Lung (tissue), 12 donors: ENCODE data around the gene NTM. TPM values are rescaled to one million over a fixed set of nuclear protein-coding genes. Genes with fewer than 3 reads are reported as not detected.

Experiments
- ATAC-seq: fragments of 200-7000 bp; cut with Tn5 transposase; one replicate; pipeline ENCODE4 v1.9.1; 2020; ENCODE audit warnings: moderate number of reproducible peaks; ENCODE audit not compliant: insufficient read depth, low FRiP score
- DNase-seq, 3 donors: peaks; one replicate each; pipeline ENCODE4 v3.0.0-alpha.2; 2013 to 2017
- H3K27ac ChIP-seq, 2 donors: one replicate each; pipeline ENCODE4 v1.5.1; 2013; ENCODE audit warnings: mild to moderate bottlenecking in 2 of 2, moderate library complexity in 2 of 2, control low read depth in 1 of 2, inconsistent platforms in 1 of 2, low read depth in 1 of 2, low read length in 1 of 2
- H3K27me3 ChIP-seq, 3 donors: one replicate each; pipeline ENCODE4 v1.5.1; 2013; ENCODE audit warnings: low read length in 2 of 3; ENCODE audit not compliant: control insufficient read depth in 3 of 3, insufficient read depth in 3 of 3
- H3K36me3 ChIP-seq, 4 donors: one replicate each; pipeline ENCODE4 v1.5.1; 2013; ENCODE audit warnings: low read length in 4 of 4, mild to moderate bottlenecking in 1 of 4, moderate library complexity in 1 of 4; ENCODE audit not compliant: control insufficient read depth in 4 of 4, insufficient read depth in 4 of 4
- H3K4me1 ChIP-seq, 5 donors: one replicate each; pipeline ENCODE4 v1.5.1; 2013; ENCODE audit warnings: low read length in 5 of 5, mild to moderate bottlenecking in 2 of 5, moderate library complexity in 1 of 5; ENCODE audit not compliant: control insufficient read depth in 5 of 5, insufficient read depth in 5 of 5
- H3K4me3 ChIP-seq: one replicate; pipeline ENCODE4 v1.5.1; 2013; ENCODE audit warnings: mild to moderate bottlenecking, control low read depth, moderate library complexity
- H3K9ac ChIP-seq, 2 donors: one replicate each; pipeline ENCODE4 v1.5.1; 2013; ENCODE audit warnings: low read length in 2 of 2, control low read depth in 1 of 2; ENCODE audit not compliant: insufficient read depth in 1 of 2
- H3K9me3 ChIP-seq, 4 donors: one replicate each; pipeline ENCODE4 v1.5.1; 2013; ENCODE audit warnings: low read length in 3 of 4, mild to moderate bottlenecking in 1 of 4, moderate library complexity in 1 of 4; ENCODE audit not compliant: control insufficient read depth in 4 of 4, insufficient read depth in 3 of 4
- WGBS, 2 donors: extraction: QIAGEN DNeasy Blood & Tissue Kit; methylation state at CpG; one replicate each; pipeline ENCODE4 v1.1.7; 2013; 5-methylcytosine and 5-hydroxymethylcytosine counted together
- polyA plus RNA-seq, 2 donors: library from polyadenylated mRNA; stranded (reverse); fragments of 200-250 nt; gene quantifications; one replicate each; pipeline ENCODE4 v1.2.1, GENCODE V29; 2013
- total RNA-seq, 2 donors: library from RNA; depleted of rRNA in 1 of 2; stranded (reverse); fragments of >200 nt in 1 of 2; gene quantifications; one replicate each; pipeline ENCODE4 v1.2.1, GENCODE V29; 2014 to 2021
- TF ChIP-seq, protein P1 (sequence below): IDR thresholded peaks from 2 replicates; pipeline ENCODE4 v1.5.1; 2012; ENCODE audit warnings: mild to moderate bottlenecking; ENCODE audit errors: control extremely low read depth, extremely low read depth
- donor health status: control.
- donor health status: control.
- donor health status: Bipolar disorder and iron deficiency.
- donor health status: healthy.
- donor health status: DM: yes; HTN: yes; CAD: no.

The NTM gene
- total and polyA plus RNA-seq, 4 donors = 0.39 to 30.9 (median 7.2) TPM

DNA sequence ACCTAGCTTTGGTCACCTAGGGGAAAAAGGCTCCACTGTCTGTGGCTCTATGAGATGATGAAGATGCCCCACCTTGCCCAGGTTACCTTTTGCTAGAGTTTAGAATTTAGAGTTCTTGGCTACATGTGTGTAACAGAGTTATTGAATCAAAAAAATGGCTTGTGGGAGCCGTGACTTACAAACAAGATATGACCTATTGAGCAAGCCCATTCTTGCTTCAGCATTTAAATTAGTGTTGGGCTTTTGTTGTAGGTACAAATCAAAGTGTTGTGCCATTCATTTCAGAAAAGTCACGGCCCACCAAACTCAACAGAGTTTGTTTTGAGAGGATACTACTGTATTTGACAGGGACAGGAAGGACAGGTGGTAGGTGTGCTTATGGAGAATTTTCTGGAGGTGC is 768.8 kb downstream of the NTM start:
- TF ChIP-seq, protein P1, sequence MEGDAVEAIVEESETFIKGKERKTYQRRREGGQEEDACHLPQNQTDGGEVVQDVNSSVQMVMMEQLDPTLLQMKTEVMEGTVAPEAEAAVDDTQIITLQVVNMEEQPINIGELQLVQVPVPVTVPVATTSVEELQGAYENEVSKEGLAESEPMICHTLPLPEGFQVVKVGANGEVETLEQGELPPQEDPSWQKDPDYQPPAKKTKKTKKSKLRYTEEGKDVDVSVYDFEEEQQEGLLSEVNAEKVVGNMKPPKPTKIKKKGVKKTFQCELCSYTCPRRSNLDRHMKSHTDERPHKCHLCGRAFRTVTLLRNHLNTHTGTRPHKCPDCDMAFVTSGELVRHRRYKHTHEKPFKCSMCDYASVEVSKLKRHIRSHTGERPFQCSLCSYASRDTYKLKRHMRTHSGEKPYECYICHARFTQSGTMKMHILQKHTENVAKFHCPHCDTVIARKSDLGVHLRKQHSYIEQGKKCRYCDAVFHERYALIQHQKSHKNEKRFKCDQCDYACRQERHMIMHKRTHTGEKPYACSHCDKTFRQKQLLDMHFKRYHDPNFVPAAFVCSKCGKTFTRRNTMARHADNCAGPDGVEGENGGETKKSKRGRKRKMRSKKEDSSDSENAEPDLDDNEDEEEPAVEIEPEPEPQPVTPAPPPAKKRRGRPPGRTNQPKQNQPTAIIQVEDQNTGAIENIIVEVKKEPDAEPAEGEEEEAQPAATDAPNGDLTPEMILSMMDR = no peak
- Histone ChIP-seq H3K36me3 (no peaks in the 10 kb centered on the region), H3K4me1 (peaks cover 0 to 4% (median 0%) of the 10 kb centered on the region in 5 donors), H3K4me3 (no peak overlapping the region), H3K9me3 (peaks cover 0 to 4% (median 0%) of the 10 kb centered on the region in 4 donors), H3K27ac (no peak overlapping the region), H3K9ac (no peak overlapping the region), H3K27me3 (no peaks in the 10 kb centered on the region)
- ATAC-seq (no peak), DNase-seq (no peak)
- 76 to 89% methylated on average over 2 of the region's 2 CpGs for WGBS, 2 donors

DNA sequence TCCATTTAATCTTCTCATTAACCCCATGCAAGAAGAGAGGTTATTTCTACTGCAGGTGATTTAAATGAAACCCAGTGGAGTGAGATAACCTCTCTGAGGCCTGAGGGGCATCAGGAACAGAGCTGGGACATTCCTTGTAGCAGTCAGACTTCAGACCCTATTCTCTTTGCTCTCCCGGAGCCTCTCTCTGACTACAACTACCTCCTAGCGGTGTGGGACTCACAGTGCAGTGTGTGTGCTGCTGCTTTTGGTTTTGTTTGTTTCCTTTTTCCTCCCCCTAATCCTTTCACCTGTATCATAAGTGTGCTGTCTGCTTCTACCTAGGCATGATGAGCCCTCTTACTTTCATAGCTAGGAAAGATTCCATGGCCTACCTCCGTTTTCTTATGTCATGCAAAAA is 769.6 kb downstream of the NTM start:
- WGBS, 2 donors = 79 to 83% methylated on average over 3 of the region's 3 CpGs
- DNase-seq = no peak
- no peak for ATAC-seq
- Histone ChIP-seq H3K9me3 (peaks cover 0 to 4% (median 0%) of the 10 kb centered on the region in 4 donors), H3K4me1 (peaks cover 0 to 7% (median 0%) of the 10 kb centered on the region in 5 donors), H3K27ac (no peak overlapping the region), H3K4me3 (no peak overlapping the region), H3K9ac (no peak overlapping the region), H3K36me3 (no peaks in the 10 kb centered on the region), H3K27me3 (no peaks in the 10 kb centered on the region)
- TF ChIP-seq, protein P1 = no peak

GRCh38 chr11:132142121-132142520 is 771.7 kb downstream of the NTM start:
- ATAC-seq (no peak), DNase-seq (no peak)
- Histone ChIP-seq H3K9me3 (peaks cover 0 to 4% (median 0%) of the 10 kb centered on the region in 4 donors), H3K4me3 (no peak overlapping the region), H3K27ac (no peak overlapping the region), H3K27me3 (no peaks in the 10 kb centered on the region), H3K36me3 (no peaks in the 10 kb centered on the region), H3K4me1 (peaks cover 0 to 15% (median 0%) of the 10 kb centered on the region in 5 donors), H3K9ac (no peak overlapping the region)
- TF ChIP-seq, protein P1 = no peak
- 91 to 93% methylated on average over 9 of the region's 9 CpGs for WGBS, 2 donors

DNA sequence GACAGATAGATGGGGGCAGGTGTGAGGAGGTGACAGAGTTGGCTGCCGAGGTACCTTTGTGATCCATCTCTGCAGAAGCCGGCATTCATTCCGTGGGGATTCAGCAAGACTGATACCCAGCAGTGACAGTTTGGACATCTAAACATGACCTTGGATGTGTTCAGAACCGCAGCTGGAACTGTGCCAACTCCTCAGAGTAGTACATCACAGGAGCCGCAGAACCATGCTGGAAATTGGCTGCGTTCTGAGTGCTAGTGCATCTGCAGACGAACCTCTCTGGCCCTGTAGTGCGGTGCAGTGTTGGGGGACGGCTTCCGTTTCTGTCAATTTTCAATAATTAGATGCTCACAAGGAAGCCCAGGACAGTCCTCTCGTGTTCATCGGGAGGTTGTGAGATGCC is 772.1 kb downstream of the NTM start:
- 84 to 87% methylated on average over 12 of the region's 12 CpGs for WGBS, 2 donors
- TF ChIP-seq, protein P1 = no peak
- ATAC-seq (no peak), DNase-seq (no peak)
- no peaks in the 10 kb centered on the region for H3K36me3 ChIP-seq
- no peaks in the 10 kb centered on the region for H3K27me3 ChIP-seq
- H3K27ac ChIP-seq = no peak overlapping the region
- no peak overlapping the region for H3K9ac ChIP-seq
- H3K4me1 ChIP-seq = peaks cover 0 to 15% (median 0%) of the 10 kb centered on the region in 5 donors
- no peak overlapping the region for H3K4me3 ChIP-seq
- H3K9me3 ChIP-seq = peaks cover 0 to 2% (median 0%) of the 10 kb centered on the region in 4 donors
